ENCODE measurements around the gene GOLGA8N. TPM values are rescaled to one million over a fixed set of nuclear protein-coding genes. Genes with fewer than 3 reads are reported as not detected.
"Not testable (repeated sequence)": the region's sequence is repeated elsewhere in the genome, so short reads cannot be mapped to it uniquely, and the experiment has no call there.

GOLGA8N gene
- total RNA-seq, 1 experiment from 2014 or later: 2.4 TPM

GRCh38 chr15:32610719-32611118 is 17.5 kb downstream of the GOLGA8N start:
- peak; percentile 46 for ATAC-seq
- POLR2A ChIA-PET; intact Hi-C loops (cut with micrococcal nuclease); H3K9me2 ChIP-seq (ENCODE audit: insufficient read depth); H3K79me2 ChIP-seq (ENCODE audit: insufficient read depth, low read length); H2AFZ ChIP-seq (ENCODE audit: low read depth, low read length, poor library complexity, severe bottlenecking); H3K27me3 ChIP-seq (ENCODE audit: insufficient read depth, low read length); H3K9me3 ChIP-seq (ENCODE audit: control insufficient read depth in 1 of 2, insufficient read depth in 1 of 2, low read depth in 1 of 2, low read length in 2 of 2); CTCF ChIA-PET; DNase-seq (ENCODE audit: low read depth, low spot score); H3K27ac ChIP-seq (ENCODE audit: low read depth, low read length); H3K4me1 ChIP-seq (ENCODE audit: control insufficient read depth in 1 of 2, insufficient read depth in 2 of 2, low read length in 2 of 2); BruUV-seq (replicated peaks); H3K9ac ChIP-seq (ENCODE audit: low read length); H4K20me1 ChIP-seq (ENCODE audit: insufficient read depth); H3K36me3 ChIP-seq (ENCODE audit: control insufficient read depth in 1 of 2, insufficient read depth in 2 of 2, low read length in 2 of 2); RAD21 ChIA-PET (ENCODE audit: low non-redundant PET in 1 of 2, low total read pairs in 2 of 2, uncharacterized antibody in 2 of 2, unreplicated experiment in 2 of 2); H3K4me3 ChIP-seq (replicated peaks in 1 of 2; ENCODE audit: low read depth in 1 of 2, low read length in 2 of 2); H3K4me2 ChIP-seq (ENCODE audit: low read length): not testable (repeated sequence)
- peak in 2 of 3 experiments; percentile 6 to 12; a peak in 1 of 6 replicates for TF ChIP-seq CTCF (IDR thresholded peaks at IDR 0.05 in 2 of 3, conservative IDR thresholded peaks at IDR 0.05 in 1 of 3; ENCODE audit: borderline replicate concordance in 1 of 3, insufficient read depth in 1 of 3, low read depth in 2 of 3, low read length in 2 of 3)

GRCh38 chr15:32614712-32615050 is 21.4 kb downstream of the GOLGA8N start:
- H2AFZ ChIP-seq (ENCODE audit: low read depth, low read length, poor library complexity, severe bottlenecking); H3K4me1 ChIP-seq (ENCODE audit: control insufficient read depth in 1 of 2, insufficient read depth in 2 of 2, low read length in 2 of 2); RAD21 ChIA-PET (ENCODE audit: low non-redundant PET in 1 of 2, low total read pairs in 2 of 2, uncharacterized antibody in 2 of 2, unreplicated experiment in 2 of 2); H4K20me1 ChIP-seq (ENCODE audit: insufficient read depth); intact Hi-C loops (cut with micrococcal nuclease); DNase-seq (ENCODE audit: low read depth, low spot score); H3K9me3 ChIP-seq (ENCODE audit: control insufficient read depth in 1 of 2, insufficient read depth in 1 of 2, low read depth in 1 of 2, low read length in 2 of 2); H3K36me3 ChIP-seq (ENCODE audit: control insufficient read depth in 1 of 2, insufficient read depth in 2 of 2, low read length in 2 of 2); POLR2A ChIA-PET; CTCF ChIA-PET; H3K9me2 ChIP-seq (ENCODE audit: insufficient read depth); BruUV-seq (replicated peaks); H3K27me3 ChIP-seq (ENCODE audit: insufficient read depth, low read length): not testable (repeated sequence)
- Histone ChIP-seq H3K4me2 (ENCODE audit: low read length) (peak overlapping the region; percentile 52), H3K9ac (ENCODE audit: low read length) (peak overlapping the region; percentile 86), H3K4me3 (replicated peaks in 1 of 2; ENCODE audit: low read depth in 1 of 2, low read length in 2 of 2) (peak overlapping the region; percentile 76), H3K79me2 (ENCODE audit: insufficient read depth, low read length) (peaks cover 45% of the 10 kb centered on the region), H3K27ac (ENCODE audit: low read depth, low read length) (peak overlapping the region; percentile 89)
- peak; percentile 54 for ATAC-seq

Data from HCT116 (cell line).